Iris pigment epithelial cell (primary cell): ENCODE measurements around the gene PKN1.
"Not testable (repeated sequence)": the region's sequence is repeated elsewhere in the genome, so short reads cannot be mapped to it uniquely, and the experiment has no call there.

ENCODE experiments used
- DNase-seq: peaks from one replicate; pipeline ENCODE4 v3.0.0-alpha.2; 2011; ENCODE audit warnings: low read depth

The PKN1 gene

GRCh38 chr19:14487370-14488125 lies 54.4 kb downstream of the PKN1 start:
- DNase-seq: peak; percentile 47

DNA sequence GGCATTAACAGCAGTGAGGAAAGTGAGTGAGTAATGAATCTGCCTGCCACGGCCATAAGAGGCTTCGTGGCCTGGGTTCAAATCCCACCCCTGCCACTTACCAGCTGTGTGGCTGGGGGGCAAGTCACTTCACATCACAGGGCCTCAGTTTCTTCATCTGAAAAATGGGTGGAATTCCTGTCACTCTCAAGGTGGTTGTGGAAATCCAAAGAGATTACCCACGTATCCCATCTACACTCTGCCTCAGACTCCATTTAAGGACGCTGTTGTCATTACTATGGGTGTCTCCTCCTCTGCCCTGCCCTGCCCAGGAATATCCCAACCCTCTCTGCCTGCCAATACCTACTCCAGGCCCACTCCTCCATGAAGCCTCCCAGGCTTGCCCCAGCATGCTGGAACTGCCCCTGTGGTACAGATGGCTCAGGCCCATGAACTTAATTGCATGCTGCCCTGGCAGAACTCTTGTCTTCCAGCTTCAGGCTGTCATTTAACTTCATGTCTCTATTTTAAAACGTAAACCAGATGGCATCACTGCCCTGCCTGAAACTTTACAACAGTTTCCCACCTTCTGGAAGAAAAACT lies 59.7 kb downstream of the PKN1 start:
- DNase-seq: no peak

DNA sequence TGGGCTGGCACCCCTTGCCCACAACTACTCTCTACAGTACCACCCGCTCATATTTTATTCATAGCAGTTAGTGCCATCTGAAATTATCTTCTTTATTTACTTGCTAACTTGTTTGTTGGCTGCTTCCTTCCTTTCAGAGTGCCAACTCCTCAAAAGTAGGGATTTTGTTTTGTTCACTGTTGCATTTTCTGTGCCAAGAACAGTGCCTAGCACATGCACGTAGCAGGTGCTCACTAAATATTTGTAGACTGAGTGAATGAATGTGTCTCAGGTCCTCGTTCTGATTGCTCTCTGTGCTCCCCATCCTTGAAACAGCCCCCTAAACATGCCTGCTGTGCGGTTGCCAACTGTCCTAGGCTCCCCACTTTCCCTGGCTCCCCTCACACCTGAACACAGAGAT lies 61.3 kb downstream of the PKN1 start:
- DNase-seq: no peak

DNA sequence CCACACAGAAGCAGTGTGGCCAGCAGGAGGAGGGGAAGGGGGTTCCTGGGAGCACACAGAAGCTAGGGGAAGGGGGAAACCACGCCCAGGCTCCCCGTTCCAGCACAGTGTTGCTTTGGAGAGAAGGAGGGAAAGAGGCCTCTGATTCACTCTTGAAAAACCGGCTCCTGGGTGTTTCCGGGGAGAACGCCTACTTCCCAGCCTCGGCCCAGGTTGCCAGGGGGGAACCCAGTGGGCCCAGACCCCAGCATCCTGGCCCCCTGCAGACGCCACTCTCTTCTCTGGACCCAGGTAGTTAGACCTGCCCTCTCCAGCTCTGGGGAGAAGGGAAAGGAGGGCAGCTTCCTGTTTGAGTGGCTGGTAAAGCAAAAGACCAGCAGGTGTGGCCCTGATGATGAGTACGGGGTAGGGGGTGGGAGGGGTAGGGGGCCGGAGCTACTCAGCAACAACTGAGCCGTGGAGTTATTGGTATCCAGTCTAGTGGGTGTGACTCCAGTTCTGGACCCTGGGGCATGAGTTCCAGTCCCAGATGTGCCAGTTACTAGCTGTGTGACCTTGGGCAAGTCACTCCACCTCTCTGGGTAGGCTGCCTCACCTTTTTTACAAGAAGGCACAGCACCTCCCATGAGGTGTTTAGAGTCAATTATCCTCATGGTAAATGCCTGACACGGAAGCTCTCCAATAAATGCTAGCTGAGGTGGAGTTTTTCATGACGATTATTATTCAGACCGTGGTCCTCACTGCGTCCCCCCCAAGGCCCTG lies 62.0 kb downstream of the PKN1 start:
- no peak for DNase-seq

- DNase-seq: no peak
Measured at GRCh38 chr19:14495672-14496028, 62.5 kb downstream of the PKN1 start.

DNA sequence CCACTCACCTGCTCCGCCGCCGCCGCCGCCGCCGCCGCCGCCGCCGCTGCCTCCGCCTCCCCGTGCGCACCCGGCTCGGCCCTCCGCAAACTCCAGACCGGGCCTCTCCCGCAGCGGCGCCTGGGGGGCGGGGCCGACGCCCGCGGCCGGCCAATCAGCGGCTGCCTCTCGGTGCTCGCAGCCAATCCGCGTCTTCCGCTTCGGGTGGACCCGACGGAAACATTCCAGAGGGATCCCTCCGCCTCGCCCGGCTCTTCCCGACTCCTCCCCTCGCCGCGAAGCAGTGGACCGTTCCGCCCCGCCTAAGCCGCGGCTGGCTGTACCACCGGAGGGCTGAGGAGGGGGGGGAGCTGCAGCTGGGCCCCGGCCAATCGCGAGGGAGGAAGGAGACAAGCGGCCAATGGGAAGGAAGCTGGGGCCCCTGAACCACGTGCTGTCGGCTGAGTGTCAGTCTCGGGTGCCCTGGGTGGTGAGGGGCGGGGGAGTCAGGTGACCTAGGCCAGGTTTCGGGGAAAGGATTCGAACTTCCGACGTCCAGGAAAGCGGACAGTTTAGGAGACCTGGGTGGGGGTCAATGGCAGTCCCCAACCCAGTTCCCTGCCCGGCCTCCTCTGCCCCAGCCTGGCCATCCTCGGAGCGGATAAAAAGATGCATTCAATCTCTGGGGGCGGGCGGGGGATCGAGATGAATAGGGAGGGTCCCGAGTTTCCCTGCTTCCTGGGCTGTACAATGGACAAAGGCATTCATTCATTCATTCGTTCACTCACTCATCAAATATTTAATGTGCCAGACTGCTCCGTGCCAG lies 63.1 kb downstream of the PKN1 start, which contains the start of gene GIPC1:
GIPC1 (minus strand) TSS at position 99 of the 805 bp plus-strand sequence. CDS start 13,151 bp downstream, outside the sequence.
- DNase-seq: peak; percentile 100

GRCh38 chr19:14496834-14497227 lies 63.7 kb downstream of the PKN1 start:
- DNase-seq: no peak

GRCh38 chr19:14497228-14497921 lies 64.3 kb downstream of the PKN1 start:
- no peak for DNase-seq

DNA sequence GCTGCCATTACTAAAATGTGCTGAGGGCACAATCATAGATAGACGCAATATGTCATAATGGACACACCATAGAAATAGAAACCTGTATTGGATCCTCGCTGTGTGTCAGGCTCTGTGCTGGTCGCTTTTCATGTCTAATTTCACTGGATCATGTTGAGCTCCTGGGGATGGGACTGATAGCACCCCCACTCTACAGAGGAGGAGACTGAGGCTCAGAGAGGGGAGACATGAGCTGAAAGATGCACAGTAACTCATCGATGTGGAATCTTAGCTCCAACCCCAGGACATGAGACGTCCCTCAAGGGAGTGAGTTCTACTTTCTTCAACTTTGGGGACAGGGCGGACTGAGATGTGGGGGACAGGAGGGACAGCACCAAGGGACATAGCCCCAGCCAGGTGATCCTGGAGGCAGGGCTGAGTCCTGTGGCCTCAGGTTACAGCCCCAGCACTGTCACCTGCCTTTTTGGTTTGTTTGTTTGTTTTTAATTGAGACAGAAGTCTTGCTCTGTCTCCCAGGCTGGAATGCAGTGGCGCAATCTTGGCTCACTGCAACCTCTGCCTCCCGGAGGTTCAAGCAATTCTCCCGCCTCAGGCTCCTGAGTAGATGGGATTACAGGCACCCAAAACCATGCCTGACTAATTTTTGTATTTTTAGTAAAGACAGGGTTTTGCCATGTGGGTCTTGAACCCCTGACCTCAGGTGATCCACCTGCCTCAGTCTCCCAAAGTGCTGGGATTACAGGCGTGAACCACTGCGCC lies 69.4 kb downstream of the PKN1 start:
- DNase-seq: peak; percentile 46

DNA sequence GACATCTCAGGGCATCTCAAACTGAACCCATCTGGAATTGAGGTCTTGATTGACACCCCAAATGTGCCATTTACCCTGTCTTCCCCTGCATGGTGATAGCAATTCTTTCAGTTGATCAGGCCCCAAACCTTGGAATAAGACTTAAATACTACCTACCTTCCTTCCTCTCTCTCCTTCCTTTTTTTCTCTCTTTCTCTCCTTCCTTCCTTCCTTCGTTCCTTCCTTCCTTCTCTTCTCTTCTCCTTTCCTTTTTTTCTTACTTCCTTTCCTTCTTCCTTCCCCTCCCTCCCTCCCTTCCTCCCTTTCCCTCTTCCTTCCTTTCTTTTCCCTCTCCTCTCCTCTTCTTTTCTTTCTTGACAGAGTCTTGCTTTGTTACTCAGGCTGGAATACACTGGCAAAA lies 70.2 kb downstream of the PKN1 start:
- no peak for DNase-seq

- DNase-seq: not testable (repeated sequence)
Measured at GRCh38 chr19:14504575-14504974, 71.5 kb downstream of the PKN1 start.

DNA sequence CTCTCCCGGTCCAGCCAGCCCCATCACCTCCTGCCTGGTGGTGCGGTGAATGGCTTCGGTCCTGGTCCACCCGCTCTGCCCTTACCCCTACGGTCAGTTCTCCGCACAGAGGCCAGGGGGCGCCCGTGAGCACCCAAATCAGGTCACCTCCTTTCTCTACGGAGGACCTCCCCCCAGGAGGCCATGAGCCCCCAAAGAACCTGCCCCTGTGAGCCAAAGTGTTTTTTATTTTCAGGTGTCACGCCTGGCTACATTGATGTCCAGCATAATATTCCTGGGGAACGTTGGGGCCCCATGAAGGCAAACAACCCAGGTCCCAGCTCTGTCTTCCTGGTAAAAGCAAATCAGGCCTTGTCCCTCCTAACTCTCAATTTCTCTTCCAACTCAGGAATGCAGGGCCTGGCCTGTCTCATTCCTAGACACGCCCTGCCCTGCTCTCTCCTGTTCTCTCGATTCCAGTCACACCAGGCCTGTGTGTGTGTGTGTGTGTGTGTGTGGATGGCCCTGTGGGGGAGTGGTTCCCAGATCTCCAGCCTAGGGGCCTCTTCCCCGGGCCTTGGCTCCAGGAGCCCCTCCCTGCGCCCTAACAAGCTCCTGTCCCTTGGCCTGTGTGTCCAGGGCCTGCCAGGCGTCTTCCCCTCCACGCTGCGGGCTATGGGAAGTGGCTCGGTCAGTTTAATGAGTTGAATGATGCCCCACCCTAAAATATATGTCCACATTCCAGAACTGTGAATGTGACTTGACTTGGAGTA lies 72.6 kb downstream of the PKN1 start:
- peak; percentile 77 for DNase-seq

DNA sequence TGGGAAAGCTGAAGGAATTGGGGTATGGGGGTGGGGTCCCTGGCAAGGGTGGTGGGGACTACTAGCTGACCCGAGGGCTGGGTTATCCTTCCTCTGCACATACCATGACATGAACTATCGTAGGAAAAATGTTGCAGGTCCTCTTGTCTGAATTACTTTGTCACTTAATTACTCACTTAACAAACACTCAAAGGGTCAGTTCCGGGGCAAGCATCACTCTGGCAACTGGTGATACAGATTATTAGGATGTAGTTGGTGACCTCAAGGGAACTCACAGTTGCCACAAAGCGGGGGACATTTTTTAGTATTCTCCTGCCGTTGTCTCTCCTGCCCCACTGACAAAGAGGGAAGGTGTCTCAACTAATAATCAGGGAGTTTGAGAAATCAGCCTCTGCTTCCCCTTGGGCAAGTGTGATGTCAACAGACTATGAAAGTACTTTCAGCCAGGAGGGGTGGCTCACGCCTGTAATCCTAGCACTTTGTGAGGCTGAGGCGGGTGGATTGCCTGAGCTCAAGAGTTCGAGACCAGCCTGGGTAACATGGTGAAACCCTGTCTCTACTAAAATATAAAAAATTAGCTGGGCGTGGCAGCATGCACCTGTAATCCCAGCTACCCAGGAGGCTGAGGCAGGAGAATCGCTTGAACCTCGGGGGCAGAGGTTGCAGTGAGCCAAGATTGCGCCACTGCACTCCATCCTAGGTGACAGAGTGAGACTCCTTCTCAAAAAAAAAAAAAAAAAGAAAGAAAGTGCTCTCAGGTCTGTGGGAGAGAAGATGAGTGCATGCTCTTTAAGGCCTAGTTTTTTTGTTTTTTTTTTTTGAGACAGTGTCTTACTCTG lies 74.8 kb downstream of the PKN1 start:
- DNase-seq: peak; percentile 67

GRCh38 chr19:14510311-14511228 lies 77.5 kb downstream of the PKN1 start:
- DNase-seq: peak; percentile 83

GRCh38 chr19:14511229-14511593 lies 78.1 kb downstream of the PKN1 start:
- no peak for DNase-seq

- DNase-seq: no peak
Measured at GRCh38 chr19:14512406-14512961, 79.4 kb downstream of the PKN1 start.

DNA sequence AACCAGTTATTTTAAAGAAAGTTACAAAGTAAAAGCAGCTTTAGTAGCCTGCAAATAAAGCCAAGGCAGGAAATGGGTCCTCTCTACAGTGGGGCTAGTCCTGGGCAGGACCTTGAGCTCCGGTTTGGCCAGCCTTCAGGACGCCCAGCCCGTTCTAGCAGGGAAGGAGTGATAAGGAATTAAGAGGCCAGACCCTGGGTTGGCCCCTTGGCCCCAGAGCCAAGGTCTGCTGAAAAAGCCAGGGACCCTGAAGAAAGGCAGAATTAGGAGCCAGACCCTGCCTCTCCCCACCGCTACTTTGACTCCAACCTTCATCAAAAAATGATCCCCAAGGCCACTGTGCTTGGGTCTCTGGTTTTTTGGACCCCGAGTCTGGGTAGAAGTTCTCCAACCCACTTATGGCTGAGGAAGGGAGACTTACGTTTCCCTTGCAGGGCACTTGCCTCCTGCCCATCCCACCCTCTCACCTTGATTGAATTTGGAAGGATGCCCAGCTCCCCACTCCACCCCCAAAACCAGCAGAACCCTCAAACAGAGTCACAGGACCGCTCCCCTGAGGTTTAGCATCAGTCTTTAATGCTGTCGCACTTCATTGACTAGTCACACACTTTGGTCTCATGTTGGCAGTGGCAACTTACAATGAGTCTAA lies 81.2 kb downstream of the PKN1 start:
- DNase-seq: no peak
